ENCODE measurements around the gene TLCD3B. TPM values are rescaled to one million over a fixed set of nuclear protein-coding genes. Genes with fewer than 3 reads are reported as not detected.
A peak's percentile ranks its signal among the peaks of the same experiment; 100 is the strongest.

Gene TLCD3B
- total RNA-seq, 3 donors from 2014 or later: 0.29 TPM; not detected in 2

DNA sequence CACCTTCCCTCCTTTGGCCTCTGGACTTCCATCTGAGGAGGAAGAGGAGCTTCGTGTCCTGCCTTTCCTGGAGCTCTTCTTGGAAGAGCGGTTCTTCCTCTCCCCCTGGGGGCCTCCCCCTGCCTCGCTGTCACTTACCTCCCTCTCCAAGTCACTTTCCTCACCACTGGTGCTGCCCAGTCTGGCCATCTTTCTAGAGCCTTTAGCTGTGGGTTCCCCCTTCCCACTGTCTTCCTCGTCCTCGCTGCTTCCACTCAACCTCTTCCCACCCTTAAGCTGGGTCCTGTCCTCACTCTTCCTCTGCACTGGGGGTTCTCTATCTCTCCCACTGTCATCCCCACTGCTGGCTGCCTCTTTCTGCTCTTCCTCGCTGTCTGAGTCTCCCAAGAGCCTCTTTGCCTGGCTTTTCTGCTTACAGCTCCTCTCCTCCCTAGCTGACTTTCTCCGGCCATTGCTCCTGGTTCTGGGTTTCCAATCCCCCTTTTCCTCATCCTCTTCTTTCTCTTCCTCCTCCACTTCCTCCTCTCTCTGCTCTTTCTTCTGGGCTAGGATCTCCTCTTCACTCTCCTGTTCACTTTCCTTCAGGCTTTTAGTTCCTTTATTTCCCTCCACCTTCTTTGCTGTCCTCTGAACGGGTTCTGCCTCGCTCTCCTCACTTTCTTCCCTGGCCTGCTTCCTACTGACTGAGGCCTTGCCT lies 37.0 kb downstream of the TLCD3B start:
- Histone ChIP-seq H3K27me3 (no peaks in the 10 kb centered on the region), H3K27ac (peak overlapping the region in 1 of 2 donors; percentile 96), H3K4me1 (peaks cover 4 to 10% of the 10 kb centered on the region in 2 donors), H3K4me3 (peak overlapping the region in 2 of 3 donors; percentile 70 to 85), H3K9me3 (no peaks in the 10 kb centered on the region), H3K36me3 (peaks cover 5% of the 10 kb centered on the region)
- intact Hi-C loops (cut with DNase I; ENCODE audit: low total_unique reads): no loop called here
- TF ChIP-seq, protein P1, sequence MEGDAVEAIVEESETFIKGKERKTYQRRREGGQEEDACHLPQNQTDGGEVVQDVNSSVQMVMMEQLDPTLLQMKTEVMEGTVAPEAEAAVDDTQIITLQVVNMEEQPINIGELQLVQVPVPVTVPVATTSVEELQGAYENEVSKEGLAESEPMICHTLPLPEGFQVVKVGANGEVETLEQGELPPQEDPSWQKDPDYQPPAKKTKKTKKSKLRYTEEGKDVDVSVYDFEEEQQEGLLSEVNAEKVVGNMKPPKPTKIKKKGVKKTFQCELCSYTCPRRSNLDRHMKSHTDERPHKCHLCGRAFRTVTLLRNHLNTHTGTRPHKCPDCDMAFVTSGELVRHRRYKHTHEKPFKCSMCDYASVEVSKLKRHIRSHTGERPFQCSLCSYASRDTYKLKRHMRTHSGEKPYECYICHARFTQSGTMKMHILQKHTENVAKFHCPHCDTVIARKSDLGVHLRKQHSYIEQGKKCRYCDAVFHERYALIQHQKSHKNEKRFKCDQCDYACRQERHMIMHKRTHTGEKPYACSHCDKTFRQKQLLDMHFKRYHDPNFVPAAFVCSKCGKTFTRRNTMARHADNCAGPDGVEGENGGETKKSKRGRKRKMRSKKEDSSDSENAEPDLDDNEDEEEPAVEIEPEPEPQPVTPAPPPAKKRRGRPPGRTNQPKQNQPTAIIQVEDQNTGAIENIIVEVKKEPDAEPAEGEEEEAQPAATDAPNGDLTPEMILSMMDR (IDR thresholded peaks at IDR 0.05): no peak
- TF ChIP-seq POLR2AphosphoS5 (IDR thresholded peaks at IDR 0.05) (no peak), POLR2A (IDR thresholded peaks at IDR 0.05) (no peak)
- no peak for DNase-seq (ENCODE audit: low spot score in 2 of 2)

DNA sequence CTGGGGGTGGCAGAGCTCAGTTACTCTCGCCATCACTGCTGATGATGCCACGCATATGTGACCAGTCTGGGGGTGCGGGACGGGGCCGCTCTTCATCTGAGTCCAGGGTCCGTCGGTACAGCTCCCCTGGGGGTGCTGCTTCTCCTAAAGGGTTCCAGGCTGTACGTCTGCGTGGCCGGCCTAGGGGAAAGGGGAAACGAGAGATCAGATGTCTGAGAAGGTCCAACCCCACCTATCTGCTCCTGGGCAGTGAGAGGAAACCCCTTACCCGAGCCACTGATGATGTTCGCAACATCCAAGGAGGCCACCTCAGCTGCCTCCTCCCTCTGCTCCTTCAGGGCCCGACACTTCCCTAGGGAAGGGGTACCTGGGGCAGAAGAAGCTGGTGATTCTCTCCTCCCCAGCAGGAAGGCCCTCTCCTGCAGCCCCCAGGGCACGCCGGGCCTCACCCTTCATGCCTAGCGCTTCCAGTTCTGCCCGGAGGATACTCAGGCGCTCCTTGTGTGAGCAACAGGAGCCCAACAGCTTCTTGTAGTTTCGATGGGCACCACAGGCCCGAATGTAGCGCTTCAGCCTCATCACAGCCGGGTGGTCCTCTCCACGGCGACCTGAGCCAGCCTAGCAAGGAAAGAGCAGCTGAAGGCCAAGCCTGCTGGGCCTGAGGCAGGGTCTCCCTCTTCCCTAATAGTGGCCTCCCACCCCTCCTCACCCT lies 37.7 kb downstream of the TLCD3B start:
- H3K27ac ChIP-seq: peak overlapping the region in 1 of 2 donors; percentile 96
- no peak overlapping the region for H3K4me3 ChIP-seq
- intact Hi-C loops (cut with DNase I; ENCODE audit: low total_unique reads): no loop called here
- H3K9me3 ChIP-seq: no peaks in the 10 kb centered on the region
- H3K4me1 ChIP-seq: peaks cover 4 to 10% of the 10 kb centered on the region in 2 donors
- TF ChIP-seq POLR2A (IDR thresholded peaks at IDR 0.05) (no peak), POLR2AphosphoS5 (IDR thresholded peaks at IDR 0.05) (no peak)
- TF ChIP-seq, protein P1 (IDR thresholded peaks at IDR 0.05): no peak
- peaks cover 5% of the 10 kb centered on the region for H3K36me3 ChIP-seq
- DNase-seq (ENCODE audit: low spot score in 2 of 2): no peak
- H3K27me3 ChIP-seq: no peaks in the 10 kb centered on the region

DNA sequence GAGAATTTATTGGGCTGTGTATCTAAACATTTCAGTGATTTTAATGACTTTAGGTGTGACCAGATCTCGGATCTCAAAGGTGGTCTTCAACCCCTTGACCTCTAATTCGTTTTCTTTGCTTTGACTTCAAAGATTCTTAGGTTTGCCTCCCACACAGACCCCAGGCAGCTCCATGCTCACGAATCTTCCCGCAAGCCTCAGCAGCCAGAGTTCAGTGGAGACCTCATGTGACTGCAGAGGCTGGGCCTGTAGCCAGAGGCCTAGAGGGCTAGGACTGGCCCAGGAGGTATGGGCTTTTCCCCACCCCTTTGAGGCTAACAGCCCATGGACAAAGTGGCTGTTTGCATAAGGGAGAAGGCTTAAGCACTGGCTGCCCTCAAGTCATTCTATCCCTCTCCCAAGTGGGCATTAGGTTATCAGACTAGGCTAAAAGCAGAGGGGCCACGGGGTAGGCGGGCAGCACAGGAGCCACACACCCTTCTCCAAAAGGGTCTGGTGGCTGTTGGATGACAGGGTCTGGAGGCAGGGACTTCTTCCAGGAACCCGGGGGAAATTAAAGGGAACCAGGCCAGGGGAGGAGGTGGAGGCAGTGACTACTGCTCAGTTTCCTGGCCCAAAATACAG lies 38.6 kb downstream of the TLCD3B start:
- intact Hi-C loops (cut with DNase I; ENCODE audit: low total_unique reads): no loop called here
- H3K9me3 ChIP-seq: no peaks in the 10 kb centered on the region
- peaks cover 5% of the 10 kb centered on the region for H3K36me3 ChIP-seq
- H3K4me1 ChIP-seq: peaks cover 4 to 10% of the 10 kb centered on the region in 2 donors
- no peaks in the 10 kb centered on the region for H3K27me3 ChIP-seq
- H3K27ac ChIP-seq: no peak overlapping the region
- no peak overlapping the region for H3K4me3 ChIP-seq
- no peak for DNase-seq (ENCODE audit: low spot score in 2 of 2)
- TF ChIP-seq, protein P1 (IDR thresholded peaks at IDR 0.05): no peak
- no peak for TF ChIP-seq POLR2AphosphoS5 (IDR thresholded peaks at IDR 0.05)
- no peak for TF ChIP-seq POLR2A (IDR thresholded peaks at IDR 0.05)

DNA sequence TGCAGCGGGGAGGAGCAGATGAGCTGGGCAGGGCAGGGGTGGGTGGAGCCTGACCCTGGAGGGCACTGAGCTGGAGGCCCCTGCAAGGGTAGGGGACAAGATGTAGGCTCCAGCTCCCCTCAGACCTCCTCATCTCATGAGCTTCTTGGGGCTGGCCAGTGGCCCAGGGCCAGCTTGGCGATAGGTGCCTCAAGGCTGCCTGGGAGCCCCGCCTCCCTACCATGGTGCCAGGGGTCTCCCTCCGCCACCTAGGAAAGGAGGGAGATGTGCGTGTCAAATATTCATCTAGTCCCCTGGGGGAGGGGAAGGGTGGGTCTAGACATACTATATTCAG lies 39.5 kb downstream of the TLCD3B start:
- H3K4me3 ChIP-seq: no peak overlapping the region
- H3K27ac ChIP-seq: no peak overlapping the region
- H3K27me3 ChIP-seq: no peaks in the 10 kb centered on the region
- peaks cover 0 to 10% of the 10 kb centered on the region in 2 donors for H3K4me1 ChIP-seq
- intact Hi-C loops (cut with DNase I; ENCODE audit: low total_unique reads): no loop called here
- no peaks in the 10 kb centered on the region for H3K9me3 ChIP-seq
- DNase-seq (ENCODE audit: low spot score in 2 of 2): no peak
- TF ChIP-seq POLR2AphosphoS5 (IDR thresholded peaks at IDR 0.05) (no peak), POLR2A (IDR thresholded peaks at IDR 0.05) (no peak)
- TF ChIP-seq, protein P1 (IDR thresholded peaks at IDR 0.05): no peak
- H3K36me3 ChIP-seq: peaks cover 9% of the 10 kb centered on the region
